ENCODE measurements around the gene BRD7.

Gene BRD7

GRCh38 chr16:50267651-50268050 lies 101.1 kb downstream of the BRD7 start:
- ChIA-PET CTCF (no interaction called here), POLR2A (no interaction called here)
- Histone ChIP-seq H3K4me3 (ENCODE audit: low read depth, low read length) (no peak overlapping the region), H3K4me1 (ENCODE audit: control insufficient read depth, insufficient read depth, low read length) (0 out of 2 replicates have a peak, but pooled peaks cover 3% of the 10 kb centered on the region), H3K9me3 (ENCODE audit: control insufficient read depth, insufficient read depth, low read depth, low read length) (no peaks in the 10 kb centered on the region), H3K36me3 (ENCODE audit: control insufficient read depth in 2 of 2, insufficient read depth in 1 of 2, low read length in 2 of 2) (no peaks in the 10 kb centered on the region), H3K27ac (ENCODE audit: extremely low read depth, low read depth, low read length) (no peak overlapping the region)
- no peak for TF ChIP-seq ZNF223 (tag by site-specific recombination; IDR thresholded peaks at IDR 0.05)
- no peak for TF ChIP-seq ZFP69B (tag by site-specific recombination; IDR thresholded peaks at IDR 0.05)
- no peak for TF ChIP-seq YY2 (tag by site-specific recombination; IDR thresholded peaks at IDR 0.05)
- no peak for TF ChIP-seq ZNF362 (tag by site-specific recombination; IDR thresholded peaks at IDR 0.05)

- Histone ChIP-seq H3K4me1 (ENCODE audit: control insufficient read depth, insufficient read depth, low read length) (0 out of 2 replicates have a peak, but pooled peaks cover 3% of the 10 kb centered on the region), H3K9me3 (ENCODE audit: control insufficient read depth, insufficient read depth, low read depth, low read length) (no peaks in the 10 kb centered on the region), H3K4me3 (ENCODE audit: low read depth, low read length) (no peak overlapping the region), H3K36me3 (ENCODE audit: control insufficient read depth in 2 of 2, insufficient read depth in 1 of 2, low read length in 2 of 2) (no peaks in the 10 kb centered on the region), H3K27ac (ENCODE audit: extremely low read depth, low read depth, low read length) (no peak overlapping the region)
- POLR2A ChIA-PET = interaction anchor here (1.4 kb wide), 1 partner anchor 8 kb away, joined by 5 read pairs; no protein-coding TSS in a partner anchor
- CTCF ChIA-PET = interaction anchor here (1.1 kb wide), 1 partner anchor 56 kb away, joined by 3 read pairs; no protein-coding TSS in a partner anchor
- TF ChIP-seq ZNF792 (tag by site-specific recombination; IDR thresholded peaks at IDR 0.05) (no peak), ZNF266 (tag by site-specific recombination; IDR thresholded peaks at IDR 0.05; ENCODE audit: low read depth) (no peak), ZNF324 (tag by site-specific recombination; IDR thresholded peaks at IDR 0.05) (no peak)
Measured at GRCh38 chr16:50267151-50267631, 101.6 kb downstream of the BRD7 start.

GRCh38 chr16:50266337-50267091 lies 102.3 kb downstream of the BRD7 start, which contains the start of gene ADCY7:
Gene ADCY7 (plus strand): TSS chr16:50266551. CDS start chr16:50288180, 21,629 bp downstream.
- Histone ChIP-seq H3K9me3 (ENCODE audit: control insufficient read depth, insufficient read depth, low read depth, low read length) (no peaks in the 10 kb centered on the region), H3K36me3 (ENCODE audit: control insufficient read depth in 2 of 2, insufficient read depth in 1 of 2, low read length in 2 of 2) (no peaks in the 10 kb centered on the region), H3K4me1 (ENCODE audit: control insufficient read depth, insufficient read depth, low read length) (0 out of 2 replicates have a peak, but pooled peaks cover 3% of the 10 kb centered on the region), H3K27ac (ENCODE audit: extremely low read depth, low read depth, low read length) (no peak within 1 kb of the TSS; the same call in 1 of the 2 replicates), H3K4me3 (ENCODE audit: low read depth, low read length) (peak within 1 kb of the TSS; percentile 10)
- TF ChIP-seq ZNF10 (tag by site-specific recombination; IDR thresholded peaks at IDR 0.05) (peak; percentile 49; the same call in 1 of the 2 replicates), PRDM1 (tag by site-specific recombination; IDR thresholded peaks at IDR 0.05) (no peak), ELK4 (IDR thresholded peaks at IDR 0.05; ENCODE audit: borderline replicate concordance, low read depth, low read length) (no peak), OSR2 (tag by site-specific recombination; IDR thresholded peaks at IDR 0.05) (peak; percentile 35; the same call in 1 of the 2 replicates), ZFP69B (tag by site-specific recombination; IDR thresholded peaks at IDR 0.05) (0 out of 2 replicates have a peak, but pooled peaks have one; percentile 56), EGR2 (tag by site-specific recombination; IDR thresholded peaks at IDR 0.05; ENCODE audit: low read depth) (peak; percentile 27; the same call in 1 of the 2 replicates), PATZ1 (tag by site-specific recombination; IDR thresholded peaks at IDR 0.05) (peak; percentile 37; the same call in 1 of the 2 replicates), ZNF416 (tag by site-specific recombination; IDR thresholded peaks at IDR 0.05) (no peak)
- ChIA-PET POLR2A (interaction anchor here (0.6 to 1.4 kb wide), 2 partner anchors 9 to 30 kb away, joined by 3 to 5 read pairs; no protein-coding TSS in a partner anchor), CTCF (interaction anchor here (1.1 kb wide), 2 partner anchors 12 to 55 kb away, joined by 3 read pairs; no protein-coding TSS in a partner anchor)

All from HEK293 (cell line).